Loucy (cell line): ENCODE measurements around the gene SMARCAL1.

ENCODE experiments used
- H2AFZ ChIP-seq: fragments of 200-600 bp; sonication (generic); 2 replicates; pipeline ENCODE4 v1.6.0; 2016; ENCODE audit warnings: antibody characterized with exemption, mild to moderate bottlenecking, low read length, moderate library complexity
- H3F3A ChIP-seq: fragments of 200-600 bp; 2 replicates; pipeline ENCODE4 v1.6.0; 2016; ENCODE audit warnings: antibody characterized with exemption, low read depth, mild to moderate bottlenecking
- H3K27me3 ChIP-seq: fragments of 200-600 bp; sonication (generic); 2 replicates; pipeline ENCODE4 v1.6.1; 2014; ENCODE audit warnings: low read length, mild to moderate bottlenecking; ENCODE audit not compliant: insufficient read depth, poor library complexity, severe bottlenecking
- H3K36me3 ChIP-seq: fragments of 200-600 bp; sonication (generic); 2 replicates; pipeline ENCODE4 v1.6.1; 2016; ENCODE audit warnings: low read length; ENCODE audit not compliant: insufficient read depth
- H3K4me1 ChIP-seq: fragments of 200-600 bp; sonication (generic); 2 replicates; pipeline ENCODE4 v1.5.1; 2014; ENCODE audit warnings: low read length, mild to moderate bottlenecking; ENCODE audit not compliant: insufficient read depth, poor library complexity, severe bottlenecking
- H3K4me2 ChIP-seq: fragments of 200-600 bp; sonication (generic); 2 replicates; pipeline ENCODE4 v1.6.0; 2014; ENCODE audit warnings: antibody characterized with exemption, low read length, low read depth, mild to moderate bottlenecking; ENCODE audit not compliant: poor library complexity, severe bottlenecking
- H3K4me3 ChIP-seq: fragments of 200-600 bp; sonication (generic); 2 replicates; pipeline ENCODE4 v1.5.1; 2014; ENCODE audit warnings: low read length, mild to moderate bottlenecking, mixed read lengths; ENCODE audit not compliant: poor library complexity, severe bottlenecking
- H3K79me2 ChIP-seq: fragments of 200-600 bp; sonication (generic); 2 replicates; pipeline ENCODE4 v1.6.1; 2014; ENCODE audit warnings: low read length; ENCODE audit not compliant: insufficient read depth
- H3K9ac ChIP-seq: fragments of 200-600 bp; sonication (generic); 2 replicates; pipeline ENCODE4 v1.6.0; 2014; ENCODE audit warnings: mild to moderate bottlenecking, low read depth, low read length, moderate library complexity; ENCODE audit not compliant: poor library complexity, severe bottlenecking
- H3K9me2 ChIP-seq: fragments of 200-600 bp; sonication (generic); replicated peaks from 2 replicates; pipeline ENCODE4 v1.6.1; 2016; ENCODE audit warnings: low read depth, low read length, mixed read lengths
- H3K9me3 ChIP-seq: fragments of 200-600 bp; sonication (generic); 2 replicates; pipeline ENCODE4 v1.6.1; 2014; ENCODE audit warnings: mild to moderate bottlenecking, antibody characterized with exemption, low read length, low read depth; ENCODE audit not compliant: insufficient read depth
- H4K20me1 ChIP-seq: fragments of 200-600 bp; sonication (generic); 2 replicates; pipeline ENCODE4 v1.6.0; 2014; ENCODE audit warnings: antibody characterized with exemption, low read length, mild to moderate bottlenecking; ENCODE audit not compliant: insufficient read depth, poor library complexity, severe bottlenecking
- EZH2phosphoT487 ChIP-seq: fragments of 200-600 bp; IDR thresholded peaks from 2 replicates; pipeline ENCODE4 v1.6.1; 2018; ENCODE audit warnings: antibody characterized with exemption, mild to moderate bottlenecking, moderate library complexity, borderline replicate concordance
- TF ChIP-seq, protein P1 (sequence below): fragments of 200-600 bp; sonication (generic); conservative IDR thresholded peaks from 2 replicates; pipeline ENCODE4 v1.5.1; 2014; ENCODE audit warnings: mild to moderate bottlenecking, antibody characterized with exemption, low read length

Gene SMARCAL1

DNA sequence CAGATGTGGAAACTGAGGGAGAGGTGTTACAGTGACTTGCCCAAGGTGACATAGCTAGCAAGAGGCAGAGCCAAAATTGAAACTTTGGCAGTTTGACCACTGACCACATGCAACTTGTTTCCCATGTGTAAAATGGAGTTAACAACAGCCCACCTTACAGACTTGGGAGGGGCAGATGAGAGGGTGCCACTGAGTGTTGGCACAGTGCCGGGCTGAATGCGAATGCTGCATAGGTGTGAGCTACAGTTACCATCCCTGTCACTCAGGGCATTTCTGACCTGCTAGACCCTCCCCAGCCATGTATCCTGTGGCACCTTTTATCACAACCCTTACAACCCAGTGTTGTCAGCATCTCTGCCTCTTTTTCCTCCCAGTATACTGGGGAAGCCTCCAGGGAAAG, 10.8 kb downstream of the SMARCAL1 start:
- Histone ChIP-seq H3K79me2 (peaks cover 30% of the 10 kb centered on the region), H3F3A (no peaks in the 10 kb centered on the region), H3K9me3 (peaks cover 8% of the 10 kb centered on the region; the same call in 1 of the 2 replicates), H3K36me3 (peaks cover 49% of the 10 kb centered on the region; the same call in 1 of the 2 replicates), H3K4me3 (no peak overlapping the region), H3K4me2 (no peak overlapping the region), H4K20me1 (no peaks in the 10 kb centered on the region), H2AFZ (no peak overlapping the region), H3K9ac (no peak overlapping the region), H3K4me1 (peaks cover 32% of the 10 kb centered on the region), H3K27me3 (no peaks in the 10 kb centered on the region), H3K9me2 (no peaks in the 10 kb centered on the region)
- TF ChIP-seq, protein P1, sequence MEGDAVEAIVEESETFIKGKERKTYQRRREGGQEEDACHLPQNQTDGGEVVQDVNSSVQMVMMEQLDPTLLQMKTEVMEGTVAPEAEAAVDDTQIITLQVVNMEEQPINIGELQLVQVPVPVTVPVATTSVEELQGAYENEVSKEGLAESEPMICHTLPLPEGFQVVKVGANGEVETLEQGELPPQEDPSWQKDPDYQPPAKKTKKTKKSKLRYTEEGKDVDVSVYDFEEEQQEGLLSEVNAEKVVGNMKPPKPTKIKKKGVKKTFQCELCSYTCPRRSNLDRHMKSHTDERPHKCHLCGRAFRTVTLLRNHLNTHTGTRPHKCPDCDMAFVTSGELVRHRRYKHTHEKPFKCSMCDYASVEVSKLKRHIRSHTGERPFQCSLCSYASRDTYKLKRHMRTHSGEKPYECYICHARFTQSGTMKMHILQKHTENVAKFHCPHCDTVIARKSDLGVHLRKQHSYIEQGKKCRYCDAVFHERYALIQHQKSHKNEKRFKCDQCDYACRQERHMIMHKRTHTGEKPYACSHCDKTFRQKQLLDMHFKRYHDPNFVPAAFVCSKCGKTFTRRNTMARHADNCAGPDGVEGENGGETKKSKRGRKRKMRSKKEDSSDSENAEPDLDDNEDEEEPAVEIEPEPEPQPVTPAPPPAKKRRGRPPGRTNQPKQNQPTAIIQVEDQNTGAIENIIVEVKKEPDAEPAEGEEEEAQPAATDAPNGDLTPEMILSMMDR: no peak
- no peak for TF ChIP-seq EZH2phosphoT487

- H3K9ac ChIP-seq: no peak overlapping the region
- H3K79me2 ChIP-seq: peaks cover 18% of the 10 kb centered on the region; the same call in 1 of the 2 replicates
These were observed 12.0 kb downstream of the SMARCAL1 start for GRCh38 chr2:216424274-216424673.

DNA sequence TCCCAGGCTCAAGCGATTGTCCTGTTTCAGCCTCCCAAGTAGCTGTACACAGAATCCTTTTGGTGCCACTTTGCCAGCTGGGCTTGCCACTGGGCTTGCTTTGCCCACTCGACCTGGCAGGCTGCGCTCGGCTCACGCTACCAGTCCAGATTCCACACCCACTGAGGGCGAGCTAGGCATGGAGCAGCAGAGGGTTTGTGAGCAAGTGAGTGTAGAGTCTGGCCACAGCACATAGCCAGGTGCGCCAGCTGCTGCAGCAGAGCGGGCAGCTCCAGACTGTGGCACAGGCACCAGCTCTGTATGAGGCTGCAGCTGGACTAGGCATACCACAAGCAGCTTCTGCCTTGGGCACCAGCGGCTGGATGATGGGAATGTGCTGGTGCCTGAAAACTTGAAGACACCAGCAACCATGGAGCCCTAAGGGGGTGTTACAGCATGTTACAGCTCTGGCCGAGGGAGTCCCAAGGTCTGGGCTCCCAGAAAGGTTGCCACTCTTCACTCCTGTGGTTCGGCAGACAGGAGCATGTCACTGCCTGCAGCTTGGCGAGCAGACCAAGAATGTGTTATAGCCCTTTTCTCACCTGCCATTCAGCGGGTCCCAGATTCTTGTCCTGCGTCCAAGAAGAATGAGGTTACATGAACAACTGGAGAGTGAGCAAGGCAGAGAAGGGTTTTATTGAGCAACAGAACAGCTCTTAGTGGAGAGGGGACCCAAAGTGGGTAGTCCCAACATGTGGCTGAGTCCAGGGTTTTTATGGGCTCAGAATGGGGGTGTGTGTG, 12.9 kb downstream of the SMARCAL1 start:
- Histone ChIP-seq H3K4me3 (no peak overlapping the region), H3F3A (no peaks in the 10 kb centered on the region), H3K36me3 (peaks cover 49% of the 10 kb centered on the region; the same call in 1 of the 2 replicates), H3K4me2 (no peak overlapping the region), H2AFZ (no peak overlapping the region), H3K4me1 (peaks cover 37% of the 10 kb centered on the region), H3K27me3 (no peaks in the 10 kb centered on the region), H3K9ac (no peak overlapping the region), H3K9me3 (peaks cover 8% of the 10 kb centered on the region; the same call in 1 of the 2 replicates), H3K9me2 (no peaks in the 10 kb centered on the region), H3K79me2 (peaks cover 16% of the 10 kb centered on the region; the same call in 1 of the 2 replicates), H4K20me1 (no peaks in the 10 kb centered on the region)
- TF ChIP-seq EZH2phosphoT487: no peak
- TF ChIP-seq, protein P1: no peak

More at GRCh38 chr2:216424274-216424673, 12.0 kb downstream of the SMARCAL1 start:
- Histone ChIP-seq H3K9me2 (no peaks in the 10 kb centered on the region), H4K20me1 (no peaks in the 10 kb centered on the region), H3K36me3 (peaks cover 49% of the 10 kb centered on the region; the same call in 1 of the 2 replicates), H2AFZ (no peak overlapping the region), H3K9me3 (peaks cover 8% of the 10 kb centered on the region; the same call in 1 of the 2 replicates), H3K4me3 (no peak overlapping the region), H3K4me2 (no peak overlapping the region), H3K4me1 (peaks cover 33% of the 10 kb centered on the region), H3F3A (no peaks in the 10 kb centered on the region), H3K27me3 (no peaks in the 10 kb centered on the region)
- TF ChIP-seq, protein P1: no peak
- no peak for TF ChIP-seq EZH2phosphoT487
